ENCODE measurements around the gene PIGO. TPM values are rescaled to one million over a fixed set of nuclear protein-coding genes. Genes with fewer than 3 reads are reported as not detected.

Gene PIGO
- total and polyA plus RNA-seq, 10 of the 15 experiments (the other 5 are each of a cell fraction or from before 2014, with no cell fraction given): 8.2 to 23.3 (median 18.4) TPM

GRCh38 chr9:35074791-35075190 is 21.6 kb downstream of the PIGO start:
- H3K4me3 ChIP-seq: no peak overlapping the region
- ChIA-PET SMC1A (ENCODE audit: uncharacterized antibody, unreplicated experiment) (no interaction called here), CTCF (no interaction called here), RAD21 (ENCODE audit: unreplicated experiment) (no interaction called here), POLR2A (interaction anchor here (0.6 kb wide), 1 partner anchor 754 kb away, joined by 3 read pairs; no protein-coding TSS in a partner anchor)
- no peak overlapping the region for H3K4me2 ChIP-seq (ENCODE audit: control insufficient read depth, insufficient read depth)
- DNase-seq (ENCODE audit: low read depth, low spot score) (no peak), ATAC-seq (no peak), FAIRE-seq (no peak)
- H3K36me3 ChIP-seq (ENCODE audit: control insufficient read depth in 2 of 2, insufficient read depth in 2 of 2, low read length in 1 of 2): peaks cover 0 to 13% of the 10 kb centered on the region in 2 experiments; a peak in 3 of 4 replicates
- H2AFZ ChIP-seq (ENCODE audit: control insufficient read depth, low read depth, low read length): no peak overlapping the region
- peaks cover 14% of the 10 kb centered on the region for H3K4me1 ChIP-seq (ENCODE audit: control insufficient read depth, insufficient read depth, low read length)
- in situ Hi-C loops (cut with MboI): no loop called here
- TF ChIP-seq ZNF274 (IDR thresholded peaks at IDR 0.05; ENCODE audit: insufficient read depth, insufficient read length) (no peak), EED (IDR thresholded peaks at IDR 0.05; ENCODE audit: low read depth) (no peak), MLLT1 (IDR thresholded peaks at IDR 0.05) (no peak), SUZ12 (IDR thresholded peaks at IDR 0.05; ENCODE audit: unreplicated experiment) (no peak), FOXM1 (IDR thresholded peaks at IDR 0.05; ENCODE audit: low read depth, low read length) (no peak), MEF2A (IDR thresholded peaks at IDR 0.05; ENCODE audit: insufficient read depth, low read depth, low read length) (no peak), ZBED1 (IDR thresholded peaks at IDR 0.05; ENCODE audit: borderline replicate concordance) (no peak), SPI1 (IDR thresholded peaks at IDR 0.05; ENCODE audit: borderline replicate concordance, insufficient read depth, low read depth, low read length) (no peak), FOXK2 (IDR thresholded peaks at IDR 0.05) (no peak), ASH2L (IDR thresholded peaks at IDR 0.05; ENCODE audit: borderline replicate concordance, low read depth) (no peak), RAD21 (IDR thresholded peaks at IDR 0.05; ENCODE audit: insufficient read depth, low read depth, low read length) (no peak), NFYA (IDR thresholded peaks at IDR 0.05; ENCODE audit: borderline replicate concordance, low read depth, low read length) (no peak), SUPT20H (IDR thresholded peaks at IDR 0.05; ENCODE audit: borderline replicate concordance, control insufficient read depth, low read depth, low read length) (no peak), TCF12 (IDR thresholded peaks at IDR 0.05; ENCODE audit: low read depth, low read length) (no peak), BACH1 (IDR thresholded peaks at IDR 0.05; ENCODE audit: borderline replicate concordance) (no peak)
- TF ChIP-seq, protein P1, sequence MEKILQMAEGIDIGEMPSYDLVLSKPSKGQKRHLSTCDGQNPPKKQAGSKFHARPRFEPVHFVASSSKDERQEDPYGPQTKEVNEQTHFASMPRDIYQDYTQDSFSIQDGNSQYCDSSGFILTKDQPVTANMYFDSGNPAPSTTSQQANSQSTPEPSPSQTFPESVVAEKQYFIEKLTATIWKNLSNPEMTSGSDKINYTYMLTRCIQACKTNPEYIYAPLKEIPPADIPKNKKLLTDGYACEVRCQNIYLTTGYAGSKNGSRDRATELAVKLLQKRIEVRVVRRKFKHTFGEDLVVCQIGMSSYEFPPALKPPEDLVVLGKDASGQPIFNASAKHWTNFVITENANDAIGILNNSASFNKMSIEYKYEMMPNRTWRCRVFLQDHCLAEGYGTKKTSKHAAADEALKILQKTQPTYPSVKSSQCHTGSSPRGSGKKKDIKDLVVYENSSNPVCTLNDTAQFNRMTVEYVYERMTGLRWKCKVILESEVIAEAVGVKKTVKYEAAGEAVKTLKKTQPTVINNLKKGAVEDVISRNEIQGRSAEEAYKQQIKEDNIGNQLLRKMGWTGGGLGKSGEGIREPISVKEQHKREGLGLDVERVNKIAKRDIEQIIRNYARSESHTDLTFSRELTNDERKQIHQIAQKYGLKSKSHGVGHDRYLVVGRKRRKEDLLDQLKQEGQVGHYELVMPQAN (conservative IDR thresholded peaks at IDR 0.05): no peak
- H3K27ac ChIP-seq (ENCODE audit: control insufficient read depth, insufficient read depth): no peak overlapping the region
- peaks cover 12% of the 10 kb centered on the region for H4K20me1 ChIP-seq (ENCODE audit: control insufficient read depth, insufficient read depth)
- intact Hi-C loops (cut with micrococcal nuclease; ENCODE audit: unreplicated experiment): loop anchor here (5.0 to 10.0 kb wide), 3 partner anchors 38 to 650 kb away; partner anchors contain the start of gene DNAJB5
- H3K9me3 ChIP-seq (replicated peaks; ENCODE audit: control insufficient read depth, insufficient read depth, low read length): no peaks in the 10 kb centered on the region
- H3K79me2 ChIP-seq (ENCODE audit: control insufficient read depth, insufficient read depth, low read length): peaks cover 47% of the 10 kb centered on the region
- no peak overlapping the region for H3K9ac ChIP-seq (ENCODE audit: control insufficient read depth, insufficient read depth, low read length)
- WGBS (ENCODE audit: insufficient coverage, insufficient replicate concordance, low lambda C conversion rate, missing lambda C conversion rate): 99% methylated on average over 8 of the region's 8 CpGs
- no peaks in the 10 kb centered on the region for H3K27me3 ChIP-seq (replicated peaks in 1 of 2; ENCODE audit: control insufficient read depth in 2 of 2, insufficient read depth in 2 of 2, low read length in 1 of 2)
- BruUV-seq (replicated peaks): no TSS peak
